HG02642 (cell line): ENCODE measurements around the gene SLC16A7.
"Not testable (repeated sequence)": the region's sequence is repeated elsewhere in the genome, so short reads cannot be mapped to it uniquely, and the experiment has no call there.

Experiments used
- ATAC-seq: cut with Tn5 transposase; IDR thresholded peaks from one replicate; pipeline ENCODE4 v1.9.1; 2021; ENCODE audit warnings: mild to moderate bottlenecking; ENCODE audit not compliant: unreplicated experiment, poor library complexity

SLC16A7 gene, protein sequence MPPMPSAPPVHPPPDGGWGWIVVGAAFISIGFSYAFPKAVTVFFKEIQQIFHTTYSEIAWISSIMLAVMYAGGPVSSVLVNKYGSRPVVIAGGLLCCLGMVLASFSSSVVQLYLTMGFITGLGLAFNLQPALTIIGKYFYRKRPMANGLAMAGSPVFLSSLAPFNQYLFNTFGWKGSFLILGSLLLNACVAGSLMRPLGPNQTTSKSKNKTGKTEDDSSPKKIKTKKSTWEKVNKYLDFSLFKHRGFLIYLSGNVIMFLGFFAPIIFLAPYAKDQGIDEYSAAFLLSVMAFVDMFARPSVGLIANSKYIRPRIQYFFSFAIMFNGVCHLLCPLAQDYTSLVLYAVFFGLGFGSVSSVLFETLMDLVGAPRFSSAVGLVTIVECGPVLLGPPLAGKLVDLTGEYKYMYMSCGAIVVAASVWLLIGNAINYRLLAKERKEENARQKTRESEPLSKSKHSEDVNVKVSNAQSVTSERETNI

DNA sequence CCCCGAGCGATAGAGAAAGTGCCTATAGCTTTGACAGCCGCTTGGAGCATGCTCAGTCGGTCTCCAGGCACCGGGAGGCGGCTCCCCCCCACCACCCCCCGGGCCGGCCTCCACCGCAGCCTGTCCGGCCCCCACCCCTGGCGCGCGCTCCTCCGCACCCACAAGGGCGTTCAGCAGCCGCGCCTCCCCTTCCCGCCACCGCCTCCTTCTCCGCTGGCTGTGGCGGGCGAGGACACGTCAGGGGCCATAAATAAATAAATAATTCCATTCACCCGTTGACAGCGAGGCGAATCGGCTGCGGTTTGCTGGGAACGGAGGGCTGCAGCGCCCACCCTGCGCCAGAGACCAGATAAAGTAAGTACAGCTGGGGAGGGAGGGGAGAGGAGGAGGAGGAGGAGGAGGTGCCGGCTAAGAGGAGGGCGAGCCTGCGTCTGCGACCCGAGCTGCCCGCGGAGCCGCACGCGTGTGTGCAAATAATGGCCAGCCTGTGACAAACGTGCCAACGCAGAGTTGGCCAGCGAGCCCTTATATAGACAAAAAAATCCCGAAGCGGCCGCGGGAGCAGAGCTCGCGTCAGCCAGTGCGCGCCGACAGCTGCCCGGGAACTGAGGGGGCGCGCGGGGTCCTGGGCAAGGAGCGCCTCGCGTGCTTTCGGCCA is at the start of gene SLC16A7:
Gene SLC16A7, plus strand, starts transcription at position 147 of the 658 bp plus-strand sequence. CDS start 108,773 bp downstream, outside the sequence.
- peak; percentile 67 for ATAC-seq

DNA sequence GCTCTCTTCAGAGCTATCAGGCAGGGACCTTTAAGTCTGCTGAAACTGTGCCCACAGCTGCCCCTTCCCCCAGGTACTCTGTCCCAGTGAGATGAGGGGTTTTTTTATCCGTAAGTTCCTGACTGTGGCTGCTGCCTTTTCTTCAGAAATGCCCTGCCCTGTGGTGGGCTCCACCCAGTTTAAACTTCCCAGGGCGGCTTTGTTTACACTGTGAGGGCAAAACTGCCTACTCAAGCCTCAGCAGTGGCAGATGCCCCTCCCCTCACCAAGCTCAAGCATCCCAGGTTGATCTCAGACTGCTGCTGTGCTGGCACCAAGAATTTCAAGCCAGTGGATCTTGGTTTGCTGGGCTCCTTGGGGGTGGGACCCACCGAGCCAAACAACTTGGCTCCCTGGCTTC is 46.9 kb upstream of the SLC16A7 start:
- ATAC-seq = no peak

DNA sequence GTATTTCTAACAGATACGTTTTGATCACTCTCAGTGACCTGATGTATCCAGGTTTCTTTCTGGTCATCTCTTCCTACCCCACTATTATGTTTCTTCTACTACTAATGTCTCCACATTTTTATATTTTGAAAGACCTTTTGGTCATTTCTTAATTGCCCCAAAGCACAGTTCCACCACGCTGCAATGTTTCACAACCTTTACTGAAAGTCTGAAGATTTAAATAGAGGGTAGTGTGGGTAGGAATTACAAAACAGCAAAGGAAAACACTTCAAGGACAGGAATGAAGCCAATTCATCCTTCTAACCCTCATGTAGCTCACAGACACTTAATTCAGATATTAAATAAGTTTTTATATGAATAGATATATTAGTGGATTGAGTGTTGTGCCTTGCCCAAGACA is 36.1 kb upstream of the SLC16A7 start:
- ATAC-seq = no peak

DNA sequence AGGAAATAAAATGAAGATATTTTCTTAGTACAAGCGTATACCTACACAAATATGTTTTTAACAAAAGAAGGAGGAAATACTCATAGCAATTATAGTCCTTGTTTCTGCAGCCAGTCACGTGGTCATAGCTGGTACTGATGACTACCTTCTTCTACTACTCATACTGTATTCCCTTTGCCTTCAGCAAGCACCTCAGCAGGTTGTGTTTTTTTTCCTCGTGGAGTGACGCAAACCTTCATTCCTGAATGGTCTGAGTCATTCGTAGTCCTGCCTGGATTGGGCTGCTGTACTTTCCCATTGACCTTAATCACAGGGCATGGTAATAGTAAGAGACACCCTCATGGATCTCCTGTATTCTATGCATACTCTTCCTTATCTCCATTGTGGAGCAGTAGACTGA is 25.7 kb upstream of the SLC16A7 start:
- no peak for ATAC-seq

DNA sequence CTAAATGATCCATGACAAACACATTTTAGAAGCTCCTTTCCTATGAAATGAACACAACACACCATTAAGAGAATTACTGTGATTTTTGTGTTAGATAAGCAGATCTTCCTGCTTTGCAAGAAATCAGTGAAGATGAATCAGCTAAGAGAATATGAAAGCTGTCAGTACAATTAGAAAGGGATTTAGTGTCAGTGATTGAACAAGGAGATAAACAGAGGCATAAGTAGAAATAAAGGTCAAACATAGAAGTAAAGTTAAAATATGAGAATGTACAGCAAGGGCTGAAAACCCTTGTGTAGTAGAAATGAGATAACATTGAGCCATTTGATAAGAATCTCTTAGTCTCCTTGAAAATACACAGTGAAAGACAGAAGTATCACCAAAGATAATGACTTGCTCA is 21.4 kb upstream of the SLC16A7 start:
- no peak for ATAC-seq

DNA sequence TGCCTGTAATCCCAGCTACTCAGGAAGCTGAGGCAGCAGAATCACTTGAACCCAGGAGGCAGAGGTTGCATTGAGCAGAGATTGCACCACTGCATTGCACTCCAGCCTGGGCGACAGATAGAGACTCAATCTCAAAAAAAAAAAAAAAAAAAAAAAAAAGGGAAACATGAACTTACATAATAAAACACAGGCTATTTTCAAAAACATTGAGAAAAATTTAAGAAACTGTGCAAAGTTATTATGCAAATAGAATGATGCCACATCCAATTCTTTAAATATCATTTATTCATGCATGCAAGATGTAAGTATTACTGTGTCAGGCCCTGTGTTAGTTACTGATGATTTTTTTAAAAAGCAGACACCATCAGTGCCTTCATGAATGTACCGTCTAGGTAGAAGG is 20.0 kb upstream of the SLC16A7 start:
- ATAC-seq = no peak

DNA sequence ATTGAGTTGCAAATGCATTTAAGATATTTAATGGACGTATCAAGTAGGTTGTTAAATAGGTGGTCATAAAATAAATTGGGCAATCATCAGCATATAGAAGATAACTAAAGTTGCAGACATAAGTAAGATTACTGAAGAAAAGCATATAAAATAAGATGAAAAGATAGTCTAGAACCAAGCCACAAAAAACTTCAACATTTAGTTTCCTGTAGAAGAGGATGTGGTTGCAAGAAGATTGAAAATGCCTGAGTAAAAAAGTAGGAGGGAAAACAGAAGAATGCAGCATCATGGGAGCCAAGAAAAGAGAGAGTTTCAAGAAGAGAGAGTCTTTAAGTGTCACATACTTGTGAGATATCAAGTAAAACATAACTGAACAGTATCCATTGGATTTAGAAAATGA is 17.6 kb upstream of the SLC16A7 start:
- no peak for ATAC-seq

DNA sequence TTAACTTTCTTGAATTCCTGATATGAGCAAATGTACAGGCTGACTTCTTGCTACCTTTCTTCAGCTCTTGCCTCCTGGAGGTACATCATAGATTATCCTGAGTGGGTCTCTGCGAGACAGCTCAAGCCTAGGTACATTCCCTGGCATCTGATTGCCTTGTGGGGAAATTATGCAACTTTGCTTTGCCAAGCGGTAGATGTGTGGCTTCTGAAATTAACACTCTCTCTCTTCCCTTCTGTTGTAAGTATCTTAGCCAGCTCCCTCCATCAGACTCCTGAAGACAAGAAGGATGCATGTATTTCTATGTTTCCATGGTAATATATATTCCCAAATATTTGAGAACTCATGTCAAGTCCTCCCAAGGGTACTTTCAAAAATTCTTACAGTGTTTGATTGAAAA is 16.2 kb upstream of the SLC16A7 start:
- no peak for ATAC-seq

DNA sequence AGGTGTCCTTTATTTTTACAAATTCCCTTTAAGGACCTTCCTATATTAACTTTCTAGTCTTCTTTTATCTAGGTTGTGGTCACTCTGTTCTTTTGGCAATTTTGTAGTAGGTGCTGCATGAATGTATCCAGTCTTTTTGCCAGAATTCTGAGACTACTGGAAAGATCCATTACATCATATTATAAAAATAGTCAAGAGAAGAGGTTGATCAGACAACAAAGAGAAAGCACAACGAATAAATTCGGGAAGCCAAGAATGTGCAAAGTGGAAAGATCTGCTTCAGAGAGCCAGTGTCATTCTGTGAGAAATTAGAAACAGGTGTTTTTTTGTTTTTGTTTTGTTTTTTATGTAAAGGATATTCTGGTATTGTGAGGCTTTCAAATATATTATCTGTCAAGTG is 15.8 kb upstream of the SLC16A7 start:
- no peak for ATAC-seq

DNA sequence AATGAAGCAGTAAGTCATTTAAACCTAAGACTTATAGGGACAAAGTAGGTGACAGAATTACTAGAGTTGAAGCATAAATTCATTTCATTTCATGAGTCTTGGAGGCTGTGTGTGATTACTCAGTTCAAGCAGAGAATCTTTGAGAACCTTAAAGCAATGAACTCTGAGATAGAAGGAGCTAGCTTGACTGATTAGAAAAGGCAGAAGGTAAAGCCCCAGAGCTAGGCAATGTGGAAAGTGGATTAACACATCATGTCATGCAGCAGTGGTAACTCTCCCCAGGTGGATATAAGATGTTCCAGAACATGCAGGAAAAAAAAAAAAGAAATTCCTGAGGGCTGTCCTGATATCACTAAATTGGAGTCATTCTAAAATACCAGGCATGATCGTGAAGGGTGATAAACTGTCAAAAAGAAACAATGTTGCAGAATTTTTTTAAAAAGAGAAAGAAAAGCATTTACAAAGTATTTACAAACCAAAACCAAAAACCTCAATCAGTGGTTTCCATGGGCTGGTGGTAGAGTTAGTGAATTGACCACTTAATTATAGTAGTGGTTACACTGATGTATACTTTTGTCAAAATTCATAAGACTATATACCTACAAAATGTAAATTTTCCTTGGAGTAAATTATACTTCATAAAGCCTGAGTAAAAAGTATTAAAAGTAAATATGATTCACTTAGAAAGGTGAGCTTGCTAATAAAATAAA is 12.7 kb upstream of the SLC16A7 start:
- ATAC-seq = no peak

DNA sequence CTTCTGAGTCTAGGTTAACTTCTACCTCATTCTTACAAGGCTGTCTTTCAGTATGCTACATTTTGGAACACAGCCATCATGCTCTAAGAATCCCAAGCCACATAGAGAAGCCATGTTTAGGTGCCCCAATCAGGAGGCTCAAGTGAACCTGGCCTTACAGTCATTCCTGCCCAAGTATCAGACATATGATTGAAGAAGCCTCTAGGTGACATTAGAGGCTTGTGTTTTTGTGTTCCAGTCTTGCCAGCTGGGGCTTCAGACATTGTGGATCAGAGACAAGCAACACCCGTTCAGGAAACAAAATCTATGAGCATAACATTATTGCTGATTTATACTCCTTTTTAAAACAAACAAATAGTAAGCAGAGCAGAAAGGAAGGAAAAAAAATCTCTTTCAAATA is 8.1 kb upstream of the SLC16A7 start:
- ATAC-seq = peak; percentile 44

DNA sequence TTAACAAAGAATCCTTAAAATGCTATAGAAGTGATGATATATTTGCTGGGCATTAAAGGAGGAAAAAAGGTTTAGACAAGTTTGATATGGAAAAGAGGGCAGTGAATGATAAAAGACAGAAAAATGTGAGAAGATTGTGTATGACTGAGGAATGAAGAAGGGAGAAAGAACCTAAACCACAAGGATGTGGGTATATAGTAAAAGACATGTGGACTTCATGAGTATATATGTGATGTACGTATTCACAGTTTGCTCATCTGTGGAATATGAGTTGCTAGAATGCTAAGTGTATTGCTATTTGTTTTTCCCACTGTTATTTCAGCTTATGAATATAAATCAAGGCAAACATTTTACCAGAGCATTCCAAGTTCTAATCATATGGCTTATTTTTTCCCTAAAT is 2.1 kb upstream of the SLC16A7 start:
- no peak for ATAC-seq

DNA sequence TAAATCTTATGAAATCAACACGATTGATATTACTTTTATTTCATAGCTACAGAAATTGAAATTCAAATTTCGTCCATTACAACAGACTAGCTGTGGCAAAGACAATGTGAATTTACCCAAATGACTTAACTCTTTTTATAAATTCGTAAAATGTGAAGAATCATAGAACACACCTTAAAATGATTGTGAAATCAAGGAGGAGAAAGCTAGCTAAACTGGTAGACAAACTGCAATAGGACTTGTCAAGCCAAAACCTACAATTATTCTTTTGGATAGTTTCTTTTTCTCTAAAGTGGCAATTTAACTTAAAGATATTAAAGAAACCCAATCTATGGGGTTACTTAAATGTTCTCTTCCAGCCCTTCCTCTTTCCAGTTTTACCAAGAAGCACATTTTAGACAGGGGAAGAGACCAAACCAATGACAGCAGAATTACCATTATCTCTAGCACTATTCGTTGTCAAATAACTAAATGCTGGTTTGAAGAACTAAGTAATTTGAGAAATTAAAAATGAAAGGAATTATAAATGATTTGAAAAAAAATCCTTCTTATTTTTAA is 807 bp upstream of the SLC16A7 start:
- ATAC-seq = no peak

DNA sequence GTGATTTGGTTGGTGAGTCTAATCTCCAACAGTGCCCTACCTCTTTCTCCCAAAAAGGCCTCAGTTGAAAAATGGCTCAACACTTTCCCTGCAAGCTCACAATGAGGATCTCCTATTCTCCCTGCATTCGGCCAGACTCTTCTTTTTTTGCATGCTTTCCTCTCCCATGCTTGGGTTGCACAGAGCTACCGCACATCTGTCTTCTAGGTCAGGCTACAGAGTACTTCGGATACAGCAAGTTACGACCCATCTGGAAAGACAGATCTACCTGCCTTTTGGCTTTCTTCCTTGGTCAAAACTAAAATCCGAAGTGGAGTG is 305 bp upstream of the SLC16A7 start:
- no peak for ATAC-seq

DNA sequence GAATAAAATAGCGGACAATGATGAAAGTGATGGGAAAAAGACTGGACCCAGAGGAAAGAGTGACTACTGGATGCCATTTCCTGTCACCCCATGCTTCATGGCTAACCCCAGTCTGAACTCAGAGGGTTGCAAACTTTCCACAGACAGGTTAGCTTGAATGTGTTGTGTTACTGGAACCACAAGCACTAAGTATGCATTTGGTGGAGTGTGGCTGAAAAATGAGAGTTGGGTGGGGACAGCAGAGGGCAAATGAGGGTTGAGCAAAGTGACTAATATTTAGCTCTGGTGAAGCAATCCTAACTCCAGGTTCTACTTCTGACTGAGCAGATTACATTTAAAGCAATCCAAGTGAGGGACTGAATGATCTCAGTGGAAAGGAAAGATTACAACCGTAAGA is 1.6 kb downstream of the SLC16A7 start:
- ATAC-seq = peak; percentile 47

DNA sequence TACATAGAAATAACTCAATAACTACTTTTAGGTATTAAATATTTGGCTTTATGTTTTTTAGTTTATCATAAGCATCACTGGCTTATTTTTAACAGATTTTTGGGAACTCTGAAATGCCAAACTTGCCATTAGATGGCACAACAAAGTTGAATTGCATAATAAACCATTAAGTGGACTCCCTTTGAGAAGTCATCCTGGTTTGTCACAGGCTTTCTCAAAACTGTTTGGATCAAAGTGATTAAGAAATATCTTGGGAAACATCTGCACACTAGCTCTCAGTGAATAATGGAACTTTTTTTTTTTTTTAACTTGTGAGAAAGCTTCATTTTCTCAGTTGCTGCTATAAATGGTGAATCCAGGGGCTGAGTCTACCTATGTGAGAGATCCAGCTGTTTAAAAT is 4.3 kb downstream of the SLC16A7 start:
- ATAC-seq = no peak

DNA sequence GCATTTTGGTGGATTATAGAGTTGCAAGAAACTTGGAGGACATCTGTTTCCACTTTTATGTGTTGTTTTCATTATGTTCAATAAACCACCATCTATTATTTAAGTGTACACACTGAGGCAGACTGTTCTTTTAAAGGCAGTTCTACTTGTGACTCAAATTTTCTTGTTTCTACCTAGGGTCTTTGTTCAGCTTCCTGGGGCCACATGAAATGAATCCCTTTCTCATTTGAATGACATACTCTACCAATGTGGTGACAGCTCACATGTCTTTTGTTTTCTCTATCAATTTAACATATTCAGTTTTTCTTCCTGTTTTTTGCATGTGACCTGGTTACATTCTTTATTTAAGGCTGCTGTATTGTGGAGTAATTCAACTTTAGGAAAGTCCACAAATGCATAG is 7.9 kb downstream of the SLC16A7 start:
- ATAC-seq = no peak

DNA sequence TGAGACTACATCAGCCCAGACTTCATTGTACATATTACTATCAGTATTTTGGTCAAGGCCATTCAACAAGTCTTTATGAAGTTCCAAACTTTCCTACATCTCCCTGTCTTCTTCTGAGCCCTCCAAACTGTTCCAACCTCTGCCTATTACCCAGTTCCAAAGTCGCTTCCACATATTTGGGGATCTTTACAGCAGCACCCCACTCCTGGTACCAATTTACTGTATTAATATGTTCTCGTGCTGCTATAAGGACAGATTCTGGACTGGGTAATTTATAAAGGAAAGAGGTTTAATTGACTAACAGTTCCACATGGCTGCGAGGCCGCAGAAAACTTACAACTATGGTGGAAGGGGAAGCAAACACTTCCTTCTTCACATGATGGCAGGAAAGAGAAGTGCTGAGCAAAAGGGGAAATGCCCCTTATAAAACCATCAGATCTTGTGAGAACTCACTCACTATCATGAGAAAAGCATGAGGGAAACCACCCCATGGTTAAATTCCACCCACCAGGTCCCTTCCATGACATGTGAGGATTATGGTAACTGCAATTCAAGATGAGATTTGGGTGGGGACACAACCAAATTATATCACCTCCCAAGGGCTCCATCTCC is 17.1 kb downstream of the SLC16A7 start:
- not testable (repeated sequence) for ATAC-seq

DNA sequence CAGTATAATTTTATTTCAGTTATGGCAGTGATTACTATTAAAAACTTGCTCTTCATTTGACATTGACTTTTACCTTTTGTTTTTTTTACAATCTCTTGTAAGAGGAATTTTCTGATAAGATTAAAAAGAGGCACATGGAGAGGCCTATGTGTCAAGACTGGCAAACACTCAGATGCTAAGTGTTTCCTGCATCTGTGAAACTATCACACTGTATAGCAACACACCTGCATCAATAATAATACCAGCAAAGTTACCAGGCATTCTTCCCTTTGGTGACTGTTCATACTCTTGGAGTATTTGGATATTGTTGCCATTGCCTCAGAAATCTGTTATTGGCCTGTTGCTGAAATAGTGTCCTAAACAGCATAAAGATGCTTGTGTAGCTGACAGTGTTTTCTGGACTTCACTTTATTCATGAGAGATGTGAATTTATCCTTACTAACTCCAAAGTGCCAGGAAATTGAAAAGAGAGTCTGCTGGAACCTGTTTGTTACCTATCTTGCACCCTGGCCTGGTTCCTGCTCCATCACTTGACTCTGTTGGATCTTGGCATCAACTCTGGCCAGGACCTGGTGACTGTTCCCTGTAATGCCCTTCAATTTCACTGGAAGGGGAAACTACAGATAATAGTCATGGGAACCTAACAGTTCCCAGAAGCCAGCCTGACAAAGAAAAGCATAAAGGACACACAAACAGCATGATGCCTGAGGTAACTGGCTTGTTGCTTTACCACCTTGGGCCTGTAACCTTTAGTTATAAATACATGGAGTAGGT is 19.8 kb downstream of the SLC16A7 start:
- ATAC-seq = no peak
